ENCODE measurements around the gene ANKRD11.
"Not testable (repeated sequence)": the region's sequence is repeated elsewhere in the genome, so short reads cannot be mapped to it uniquely, and the experiment has no call there.

Gene ANKRD11

DNA sequence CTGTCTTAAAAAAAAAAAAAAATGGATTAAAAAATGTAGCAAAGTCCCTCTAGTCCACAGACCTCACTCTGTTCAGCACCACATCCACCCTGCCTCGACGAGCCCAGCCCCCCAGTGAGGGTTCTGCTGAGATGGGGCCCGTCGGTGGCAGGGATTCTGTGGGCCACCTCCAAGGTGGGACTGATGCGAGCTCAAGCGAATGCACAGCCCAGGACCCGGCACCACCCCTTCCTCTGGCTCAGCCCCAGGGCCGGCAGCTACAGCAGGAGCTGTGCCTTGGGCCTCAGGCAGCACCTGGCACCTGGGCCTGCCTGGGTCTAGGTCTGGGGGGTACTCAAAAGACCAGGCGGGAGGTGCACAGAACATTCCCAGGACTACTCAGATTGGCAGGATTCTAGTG lies 213.3 kb downstream of the ANKRD11 start:
- no peak for DNase-seq

DNA sequence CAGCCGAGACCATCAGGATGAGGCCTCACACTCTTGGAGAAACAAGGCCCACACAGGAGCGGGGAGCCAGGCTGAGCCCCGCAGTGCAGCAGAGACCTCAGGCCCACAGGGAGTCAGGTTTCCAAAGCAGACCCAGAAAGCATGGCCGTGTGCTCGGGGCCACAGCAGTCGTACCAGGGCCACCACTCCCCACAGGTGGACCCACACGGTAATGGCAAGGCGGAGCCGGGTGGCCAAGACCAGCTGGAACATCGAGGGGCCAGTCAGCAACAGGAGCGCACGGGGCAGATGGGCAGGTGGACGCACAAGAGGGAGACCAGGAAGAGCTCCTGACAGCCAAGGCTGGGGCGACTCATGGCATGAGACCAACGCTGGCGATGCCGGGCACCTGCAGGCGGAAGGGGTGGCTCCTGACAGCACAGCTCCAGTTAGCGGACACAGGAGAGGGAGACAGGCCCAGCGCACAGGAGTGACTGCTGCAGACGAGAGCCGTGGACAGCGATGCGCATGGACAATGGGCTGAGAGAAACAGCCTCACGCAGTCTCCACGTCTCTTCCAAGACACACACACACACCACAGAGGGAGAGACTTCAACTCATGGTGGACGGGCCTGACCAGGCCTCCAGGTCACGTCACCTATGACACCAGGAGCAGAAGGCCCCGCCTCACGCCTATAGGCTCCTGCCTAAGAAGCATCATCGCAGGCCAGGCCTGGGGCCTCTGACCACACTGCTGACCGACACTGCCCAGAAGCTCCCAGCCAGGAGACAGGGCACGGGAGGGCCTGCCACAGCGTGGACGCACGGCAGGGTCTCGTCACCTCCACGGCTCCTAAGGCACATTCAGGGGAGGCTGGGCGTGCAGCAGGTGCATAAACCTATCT lies 214.3 kb downstream of the ANKRD11 start:
- no peak for DNase-seq

DNA sequence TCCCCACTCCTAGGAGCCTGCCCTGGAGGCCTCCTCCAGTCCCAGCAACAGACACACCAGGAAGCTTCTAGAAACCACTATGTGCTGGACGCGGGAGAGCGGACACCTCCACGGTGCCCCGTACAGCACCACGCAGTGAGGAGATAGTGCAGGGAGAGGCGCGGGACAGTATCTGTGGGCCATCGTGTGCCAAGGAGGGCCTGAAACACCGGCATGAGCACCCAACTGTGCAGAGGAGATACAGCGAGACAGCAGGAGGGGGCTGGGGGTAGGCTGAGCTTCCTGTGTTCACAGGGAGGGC lies 215.1 kb downstream of the ANKRD11 start:
- no peak for DNase-seq

DNA sequence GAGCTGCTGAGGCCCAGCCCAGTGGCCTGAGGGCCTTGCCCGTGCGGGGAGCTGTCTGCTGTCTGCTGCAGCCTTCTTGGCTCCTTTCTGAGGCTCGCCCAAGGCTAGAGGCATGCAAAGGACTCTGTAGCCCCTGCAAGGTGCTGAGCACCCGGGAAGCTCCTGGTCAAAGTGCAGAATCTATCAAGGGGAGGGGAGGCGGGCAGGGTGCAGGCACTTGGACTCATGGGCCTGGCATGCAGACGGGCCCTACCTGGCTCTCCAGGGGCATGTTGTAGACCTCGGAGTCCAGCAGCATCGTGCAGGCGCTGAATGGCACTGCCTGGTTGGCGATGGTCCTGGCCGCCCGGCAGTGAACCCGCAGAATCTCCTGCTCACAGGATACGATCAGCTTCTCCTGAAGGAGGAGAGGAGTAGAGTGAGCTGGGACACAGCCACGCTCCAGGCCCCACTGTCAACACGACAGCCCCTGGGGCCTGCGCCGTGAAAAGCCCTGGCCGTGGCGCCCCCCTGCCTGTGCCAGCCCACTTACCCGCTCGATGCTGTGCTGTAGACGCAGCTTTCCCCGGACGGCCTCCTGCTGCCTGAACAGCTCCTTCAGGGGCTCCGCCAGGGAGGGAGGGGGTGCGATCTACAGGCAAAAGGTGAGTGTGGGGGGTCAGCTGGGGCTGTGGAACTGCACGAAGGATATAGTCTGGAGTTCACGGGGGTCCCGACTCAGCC lies 215.6 kb downstream of the ANKRD11 start:
- no peak for DNase-seq

DNA sequence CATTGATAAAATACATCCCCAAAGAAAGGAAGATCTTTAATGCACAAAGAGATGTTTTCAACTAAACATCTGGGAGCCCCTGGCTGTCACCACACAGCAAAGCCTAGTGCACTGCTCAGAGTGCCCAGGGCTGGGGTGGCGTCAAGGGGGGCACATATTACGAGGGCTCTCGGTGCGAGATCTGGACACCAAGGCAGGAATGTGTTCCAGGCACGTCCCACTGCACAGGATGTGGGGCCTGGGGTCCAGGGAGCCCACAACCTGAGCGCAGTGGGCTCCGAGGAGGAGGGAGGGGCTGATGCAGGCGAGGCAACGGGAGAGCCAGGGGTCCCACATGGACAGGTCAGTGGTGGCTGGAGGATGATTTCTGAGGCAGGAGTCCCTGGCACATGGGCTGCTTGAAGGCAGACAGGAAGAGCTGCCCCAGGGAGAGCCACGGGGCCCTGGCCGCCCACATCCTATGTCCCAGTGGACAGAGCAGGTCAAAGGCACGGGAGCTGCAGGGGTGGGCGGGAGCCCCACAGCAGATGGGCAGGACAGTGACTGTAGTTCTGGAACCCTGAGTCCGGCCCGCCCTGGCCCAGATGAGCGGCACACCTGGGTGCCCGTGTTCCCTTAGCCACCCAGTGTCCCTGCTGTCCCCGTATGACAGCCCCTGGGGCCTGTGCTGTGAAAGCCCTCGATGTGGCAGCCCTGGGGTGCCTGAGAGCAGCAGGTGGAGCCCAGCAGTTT lies 216.5 kb downstream of the ANKRD11 start:
- no peak for DNase-seq

DNA sequence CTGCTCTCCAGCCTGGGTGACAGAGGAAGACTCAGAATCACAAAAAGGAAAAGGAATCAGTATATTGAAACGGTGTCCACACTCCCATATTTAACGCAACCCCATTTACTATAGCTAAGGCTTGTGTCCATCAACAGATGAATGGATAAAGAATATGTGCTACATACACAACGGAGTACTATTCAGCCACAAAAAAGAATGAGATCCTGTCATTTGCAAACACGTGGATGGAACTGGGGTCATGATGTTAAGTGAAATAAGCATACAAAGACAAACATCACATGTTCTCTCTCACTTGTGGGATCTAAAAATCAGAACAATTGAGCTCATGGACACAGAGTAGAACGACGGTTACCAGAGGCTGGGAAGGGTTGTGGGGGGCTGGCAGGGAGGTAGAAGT lies 217.7 kb downstream of the ANKRD11 start:
- DNase-seq = no peak

DNA sequence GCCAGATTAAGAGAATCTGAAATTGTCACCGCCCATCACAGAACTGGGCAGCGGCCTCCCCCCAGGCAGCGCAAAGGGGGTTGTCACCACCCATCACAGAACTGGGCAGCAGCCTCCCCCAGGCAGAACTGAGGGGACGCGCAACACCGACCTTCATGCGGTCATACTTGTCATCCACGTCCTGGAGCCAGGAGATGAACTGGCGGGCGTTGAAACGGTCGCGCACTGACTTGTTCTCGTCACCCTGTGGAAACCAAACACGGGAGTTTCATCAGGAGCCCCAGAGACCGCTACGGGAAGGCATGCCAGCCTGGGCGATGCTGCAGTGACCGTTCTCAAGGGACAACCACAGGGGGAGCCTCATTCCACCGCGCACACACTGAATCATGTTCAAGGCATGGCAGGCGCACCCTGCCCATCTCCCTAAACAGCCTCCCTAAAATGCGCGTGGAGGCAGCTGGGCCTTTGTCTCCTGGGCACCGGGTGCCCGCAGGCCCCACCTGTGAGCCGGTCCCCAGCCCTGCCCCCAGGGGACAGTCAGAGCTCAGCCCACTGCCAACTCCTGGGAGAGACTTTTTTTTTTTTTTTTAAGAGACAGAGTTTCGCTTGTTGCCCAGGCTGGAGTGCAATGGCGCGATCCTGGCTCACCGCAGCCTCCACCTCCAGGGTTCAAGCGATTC lies 219.6 kb downstream of the ANKRD11 start:
- DNase-seq = no peak

DNA sequence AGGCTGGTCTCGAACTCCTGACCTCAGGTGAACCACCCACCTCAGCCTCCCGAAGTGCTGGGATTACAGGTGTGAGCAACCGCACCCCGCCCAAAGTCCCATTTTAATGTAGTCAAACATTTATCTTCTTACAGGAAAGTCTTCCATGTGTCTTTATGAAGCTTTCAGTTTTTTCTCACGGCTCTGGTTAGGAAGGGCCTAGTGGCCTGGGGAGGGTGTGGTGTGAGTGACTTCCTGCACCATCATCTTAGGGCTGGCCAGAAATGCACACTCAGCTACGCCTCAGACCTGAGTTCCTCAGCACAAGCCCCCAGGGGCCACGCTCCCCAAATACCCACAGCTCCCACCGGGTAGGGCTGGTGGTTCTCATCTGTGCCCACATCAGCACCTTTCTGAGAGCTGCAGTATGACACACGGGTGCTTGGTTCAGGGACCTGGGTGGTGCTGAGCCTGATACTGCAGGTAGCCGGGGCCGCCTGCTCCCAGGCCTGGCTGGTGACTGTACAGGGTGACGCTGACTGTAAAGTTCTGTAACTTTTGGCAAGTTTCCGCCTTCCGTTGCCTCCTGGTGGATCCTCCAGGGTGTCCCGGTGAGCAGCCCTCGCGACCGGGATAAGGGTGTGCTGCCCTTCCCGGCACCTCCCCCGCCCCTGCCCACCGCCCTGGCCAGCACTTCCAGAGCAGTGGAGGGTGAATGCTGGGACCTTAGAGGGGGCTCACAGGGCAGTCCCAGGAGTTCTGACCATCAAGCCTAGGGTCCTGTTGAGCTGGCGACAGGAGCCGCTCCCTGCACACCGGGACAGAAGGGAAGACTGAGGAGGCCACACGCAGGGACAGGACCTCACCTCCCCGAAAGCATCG lies 220.3 kb downstream of the ANKRD11 start:
- no peak for DNase-seq

DNA sequence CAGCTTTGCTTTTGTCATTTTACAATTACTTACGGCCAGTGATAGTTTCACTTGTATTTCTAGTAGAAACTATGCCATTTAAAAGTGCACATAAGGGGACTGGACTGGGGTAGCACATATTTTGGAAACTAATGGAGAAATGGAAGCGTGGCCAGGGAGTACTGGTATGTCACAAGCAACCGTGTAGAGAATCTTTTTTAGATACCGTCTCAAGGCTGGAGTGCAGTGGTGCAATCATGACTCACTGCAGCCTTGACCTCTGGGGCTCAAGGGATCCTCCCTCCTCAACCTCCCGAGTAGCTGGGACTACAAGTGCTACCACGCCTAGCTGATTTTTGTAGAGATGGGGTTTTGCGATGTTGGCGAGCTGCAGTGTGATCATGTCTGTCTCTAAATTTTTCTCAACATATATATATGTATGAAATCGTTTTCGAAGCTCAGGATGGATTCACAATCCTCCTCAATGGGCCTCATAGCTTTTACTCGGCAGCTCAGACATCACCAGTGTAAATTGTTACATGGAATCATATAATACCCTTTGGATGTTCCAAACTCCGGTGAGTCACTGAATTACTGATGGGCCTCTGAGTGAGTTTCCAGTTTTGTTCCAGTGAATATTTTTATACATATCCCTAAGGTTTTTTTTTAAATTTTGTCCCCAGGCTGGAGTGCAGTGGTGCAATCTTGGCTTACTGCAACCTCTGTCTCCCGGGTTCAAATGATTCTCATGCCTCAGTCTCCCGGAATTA lies 221.2 kb downstream of the ANKRD11 start:
- no peak for DNase-seq

DNA sequence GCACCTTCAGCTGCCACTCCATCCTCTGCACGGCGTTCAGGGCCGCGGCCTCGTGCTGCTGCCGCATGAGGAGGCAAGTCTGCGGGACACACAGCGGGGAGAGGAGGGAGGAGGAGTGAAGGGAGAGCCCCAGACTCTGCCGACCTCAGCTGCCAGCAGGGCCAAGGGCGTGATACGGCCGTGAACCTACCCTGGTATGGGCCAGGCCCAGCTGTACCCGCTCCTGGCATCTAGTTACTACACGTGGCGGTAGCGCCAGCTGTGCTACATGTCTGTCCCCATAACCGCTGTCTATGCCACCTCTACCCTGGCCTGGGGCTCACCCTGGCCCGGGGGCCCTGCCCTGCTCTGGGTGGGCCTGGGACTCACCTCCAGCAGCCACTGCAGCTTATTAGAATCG lies 221.8 kb downstream of the ANKRD11 start:
- no peak for DNase-seq

DNA sequence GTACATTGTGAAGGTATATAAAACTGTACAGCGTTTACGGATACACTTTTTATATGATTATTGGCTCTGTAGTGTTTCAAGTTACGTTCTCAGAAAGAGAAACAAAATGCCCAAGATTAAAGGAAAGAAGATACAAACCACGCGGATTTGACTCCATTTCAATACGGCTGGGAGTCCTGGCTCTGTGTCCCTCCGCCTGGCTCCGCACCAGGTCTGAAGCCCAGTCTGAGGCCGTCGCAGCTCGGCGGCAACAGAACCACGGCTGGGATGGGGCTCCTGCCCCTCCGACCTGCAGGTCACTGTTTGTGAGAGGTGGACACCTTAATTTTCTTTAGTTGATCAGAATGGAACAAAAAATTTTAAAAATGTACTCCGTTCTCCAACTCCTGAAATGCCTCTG lies 222.6 kb downstream of the ANKRD11 start:
- not testable (repeated sequence) for DNase-seq

DNA sequence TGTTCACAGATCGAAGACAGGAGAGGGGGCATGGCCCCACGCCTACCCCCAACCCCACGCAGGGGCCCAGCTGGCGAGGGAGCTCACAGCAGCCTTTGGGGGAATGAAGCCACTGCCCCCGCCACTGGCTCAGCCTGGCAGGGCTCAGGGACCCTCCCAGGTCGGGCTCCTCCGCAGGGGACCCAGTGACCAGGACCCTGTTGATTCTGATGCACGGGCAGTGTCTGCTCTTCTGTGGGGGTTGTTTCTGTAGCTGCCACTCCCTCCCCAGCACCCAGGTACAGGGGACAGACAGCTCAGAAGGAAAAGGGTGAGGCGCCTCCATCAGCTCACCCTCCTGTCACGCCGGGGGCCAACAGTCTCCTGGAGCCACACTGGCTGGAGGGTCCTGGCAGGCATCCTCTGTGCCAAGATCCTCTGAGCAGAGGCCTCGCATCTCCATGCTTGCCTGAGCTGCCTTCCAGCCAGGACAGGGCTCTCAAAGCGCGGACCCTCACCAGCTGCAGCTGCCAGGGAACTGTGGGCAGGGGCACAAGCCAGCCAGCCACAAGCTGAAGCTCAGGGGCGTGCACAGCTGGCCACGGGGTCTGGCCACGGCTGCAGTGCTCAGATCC lies 223.7 kb downstream of the ANKRD11 start:
- no peak for DNase-seq

DNA sequence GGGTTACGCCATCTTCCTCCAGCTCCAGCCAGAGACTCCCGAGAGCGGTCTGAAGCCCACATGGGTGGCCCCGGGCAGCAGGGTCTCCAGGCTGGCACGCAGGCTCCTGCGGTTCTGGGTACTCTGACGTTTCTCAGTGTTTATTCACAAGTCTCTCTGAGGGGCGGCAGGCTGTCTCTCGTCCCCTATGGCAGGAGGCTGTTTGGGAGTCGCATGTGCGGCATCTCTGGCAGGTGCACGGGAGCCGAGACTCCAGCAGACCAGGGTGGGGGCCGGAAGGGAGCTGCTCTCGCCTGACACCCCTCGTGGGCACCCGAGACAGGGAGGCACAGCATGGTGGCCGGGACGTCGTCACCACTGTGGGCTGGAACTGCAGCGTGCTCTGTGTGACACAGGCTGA lies 224.7 kb downstream of the ANKRD11 start:
- DNase-seq = no peak

DNA sequence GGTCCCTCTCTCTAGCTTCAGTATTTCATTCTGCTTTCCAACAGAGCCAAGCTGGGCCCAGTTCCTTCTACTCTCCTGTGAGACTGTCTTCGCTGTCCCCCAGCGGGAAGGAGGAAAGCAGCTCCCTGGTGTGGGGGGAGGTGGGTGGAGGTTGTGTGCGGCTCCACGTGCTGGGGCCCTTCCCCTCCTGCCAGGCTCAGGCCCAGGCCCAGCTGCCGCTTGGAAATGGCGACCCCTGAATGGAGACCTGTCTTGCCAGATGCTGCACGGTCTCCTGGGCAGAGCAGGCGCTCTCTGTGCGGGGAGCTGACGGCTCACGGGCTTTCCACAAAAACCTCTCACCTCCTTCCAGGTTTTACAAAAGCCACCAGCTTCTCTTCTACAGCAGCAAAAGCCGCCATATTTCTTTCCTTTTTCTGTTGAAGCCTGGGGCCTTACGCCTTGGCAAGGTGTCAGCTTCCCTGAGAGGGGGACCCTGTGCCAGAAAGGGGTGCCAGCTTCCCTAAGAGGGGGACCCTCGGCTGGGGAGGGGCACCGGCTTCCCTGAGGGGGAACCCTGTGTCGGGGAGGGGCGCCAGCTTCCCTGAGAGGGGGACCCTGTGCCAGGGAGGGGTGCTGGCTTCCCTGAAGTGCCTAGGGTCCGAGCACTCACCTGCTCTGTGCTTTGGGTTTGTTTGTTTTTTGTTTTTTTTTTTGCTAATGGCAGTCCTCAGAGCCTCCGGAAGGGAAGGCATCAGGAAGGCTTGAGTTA lies 225.4 kb downstream of the ANKRD11 start:
- no peak for DNase-seq

DNA sequence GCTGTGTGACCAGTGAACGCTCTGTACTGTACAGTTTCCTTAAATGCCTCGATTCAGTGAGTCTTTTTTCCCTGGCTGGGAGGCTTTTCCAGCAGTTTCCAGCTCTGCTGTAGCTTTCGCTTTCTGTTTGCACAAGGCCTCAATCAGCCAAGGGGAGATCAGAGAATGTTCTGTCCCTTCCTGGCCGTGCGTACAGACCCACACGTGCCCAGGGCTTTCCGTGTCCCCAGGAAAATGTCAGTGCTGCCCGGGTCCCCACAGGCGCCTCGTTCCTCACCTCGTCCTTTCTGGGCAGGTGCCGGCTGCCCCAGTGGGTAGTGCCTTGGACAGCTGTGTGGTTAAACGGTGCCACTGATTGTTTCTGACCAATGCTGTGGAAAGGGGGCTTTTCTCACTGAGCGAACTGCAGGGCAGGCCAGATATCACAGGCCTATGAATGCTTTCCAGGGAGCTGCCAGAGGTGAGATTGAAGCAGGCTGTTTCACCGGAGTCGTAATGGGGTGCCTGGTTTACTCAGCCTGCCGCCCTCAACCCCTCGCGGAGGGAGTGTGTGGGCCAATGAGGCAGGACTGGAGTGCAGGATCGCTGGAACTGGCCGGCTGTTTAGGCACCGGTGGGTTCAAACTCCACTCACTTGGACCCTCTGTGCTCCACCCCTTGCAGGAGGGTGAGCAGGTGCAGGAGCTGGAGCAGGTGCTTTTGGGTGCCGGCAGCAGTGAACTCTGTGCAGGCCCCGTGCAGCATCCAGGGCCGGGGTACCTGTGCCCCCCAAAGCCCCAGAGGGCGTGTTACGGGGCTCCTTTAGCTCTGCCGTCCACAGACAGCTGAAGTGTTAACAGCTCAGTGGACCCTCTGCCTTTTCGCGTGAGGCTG lies 228.4 kb downstream of the ANKRD11 start:
- no peak for DNase-seq

DNA sequence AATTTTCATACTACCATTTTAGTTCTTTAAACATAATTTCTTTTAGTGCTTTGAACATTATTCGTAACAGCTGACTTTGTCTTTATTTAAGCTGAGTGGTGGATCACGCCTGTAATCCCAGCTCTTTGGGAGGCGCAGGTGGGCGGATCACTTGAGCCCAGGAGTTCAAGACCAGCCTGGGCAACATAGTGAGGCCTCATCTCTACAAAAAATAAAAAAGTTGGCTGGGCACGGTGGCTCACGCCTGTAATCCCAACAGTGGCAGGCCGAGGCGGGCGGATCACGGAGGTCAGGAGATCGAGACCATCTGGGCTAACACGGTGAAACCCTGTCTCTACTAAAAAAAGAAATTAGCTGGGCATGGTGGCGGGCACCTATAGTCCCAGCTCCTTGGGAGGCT lies 230.5 kb downstream of the ANKRD11 start:
- DNase-seq = not testable (repeated sequence)

DNA sequence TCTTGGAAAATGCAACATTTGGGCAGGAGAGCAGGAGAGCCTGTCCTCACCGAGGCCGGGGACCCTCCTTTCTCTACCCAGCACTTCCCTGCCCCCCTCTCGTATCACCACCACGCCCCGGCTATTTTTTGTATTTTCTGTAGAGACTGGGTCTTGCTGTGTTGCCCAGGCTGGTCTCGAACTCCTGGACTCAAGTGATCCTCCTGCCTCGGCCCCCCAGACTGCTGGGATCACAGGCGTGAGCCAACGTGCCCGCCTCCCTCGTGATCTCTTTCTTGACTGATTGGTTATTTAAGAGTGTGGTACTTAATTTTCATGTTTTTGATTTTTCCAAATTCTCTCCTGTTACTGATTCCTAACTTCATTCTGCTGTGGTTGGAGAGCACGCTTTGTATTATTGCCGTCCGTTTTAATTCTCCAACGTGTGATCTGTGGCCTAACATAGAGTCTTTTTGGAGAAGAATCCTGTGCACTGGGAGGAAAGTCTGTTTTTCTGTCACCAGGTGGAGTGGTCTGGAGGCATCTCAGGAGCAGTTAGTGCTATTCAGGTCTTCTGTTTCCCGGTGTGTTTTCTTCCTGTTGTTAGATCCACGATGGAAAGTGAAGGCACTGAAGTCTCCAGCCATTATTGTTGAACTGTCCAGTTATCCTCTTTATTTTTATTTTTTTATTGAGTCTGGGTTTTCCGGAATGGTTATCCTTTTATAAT lies 232.4 kb downstream of the ANKRD11 start:
- no peak for DNase-seq

DNA sequence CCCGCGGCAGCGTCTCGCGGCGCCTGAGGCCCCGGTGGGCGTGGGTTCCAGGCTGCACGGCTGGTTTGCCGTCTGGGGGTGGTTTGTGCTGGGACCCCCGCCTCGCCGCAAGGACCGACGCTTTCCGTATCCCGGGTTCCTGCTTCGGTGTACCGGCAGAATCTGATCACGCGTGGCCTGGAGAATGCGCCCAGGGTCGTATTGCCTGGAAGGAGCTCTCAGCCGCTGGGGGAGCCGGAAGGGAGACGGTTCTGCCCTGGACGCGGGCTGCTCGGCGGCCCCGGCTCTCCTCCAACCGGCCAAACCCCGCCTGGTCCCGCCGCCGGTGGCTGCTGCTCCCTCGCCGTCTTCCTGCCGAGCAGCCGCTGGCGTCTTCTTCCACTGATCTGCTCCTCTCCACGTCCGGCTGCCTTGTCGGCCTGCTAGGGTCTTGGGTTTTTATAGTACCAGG lies 233.1 kb downstream of the ANKRD11 start:
- no peak for DNase-seq
